ENCODE results near the gene THBD. TPM values are rescaled to one million over a fixed set of nuclear protein-coding genes. Genes with fewer than 3 reads are reported as not detected.

Gene THBD
- total RNA-seq, 1 experiment from 2014 or later, result 3.1 TPM

DNA sequence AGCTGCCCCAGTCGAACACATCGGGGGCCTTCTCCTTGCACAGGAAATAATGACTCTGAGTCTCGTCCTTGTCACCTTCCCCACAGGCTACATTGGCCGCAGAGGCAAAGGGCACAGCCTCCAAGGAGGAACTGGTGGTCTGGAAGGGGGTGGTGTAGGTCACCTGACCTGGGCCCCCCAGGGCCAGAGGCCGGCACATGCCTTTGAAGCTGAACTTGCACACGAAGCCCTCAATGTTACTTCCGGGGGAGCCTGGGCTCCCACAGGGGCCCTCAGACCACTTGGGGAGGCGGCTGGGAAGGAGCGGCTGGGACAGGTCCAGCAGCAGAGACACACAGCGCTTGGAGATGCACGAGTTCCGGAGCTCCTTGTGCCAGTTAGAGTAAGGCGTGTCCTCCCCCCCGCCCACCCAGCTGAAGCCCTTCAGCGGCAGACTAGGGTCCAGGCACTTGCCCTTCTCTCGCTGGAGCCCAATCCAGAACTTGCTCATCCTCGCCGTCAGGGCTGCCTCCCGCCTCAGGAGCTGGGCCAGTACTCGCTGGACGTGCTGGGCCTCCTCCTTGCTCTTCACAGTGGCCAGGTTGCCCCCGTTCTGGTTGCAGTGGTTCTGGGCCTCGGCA lies 36.1 kb upstream of the THBD start:
- no TSS peak for BruUV-seq (replicated peaks)
- CTCF ChIA-PET, result no interaction called here
- H3K27me3 ChIP-seq (ENCODE audit: low read length), result no peaks in the 10 kb centered on the region

GRCh38 chr20:23084845-23085365 lies 35.4 kb upstream of the THBD start:
- Histone ChIP-seq H4K20me1 (ENCODE audit: low read length) (no peaks in the 10 kb centered on the region), H3K36me3 (ENCODE audit: low read depth, low read length) (no peaks in the 10 kb centered on the region), H3K9ac (ENCODE audit: low read length) (no peak overlapping the region), H3K27ac (ENCODE audit: low read length) (no peak overlapping the region), H2AFZ (ENCODE audit: low read length) (no peak overlapping the region), H3K4me3 (ENCODE audit: low read length) (no peak overlapping the region), H3K27me3 (ENCODE audit: low read length) (0 out of 2 replicates have a peak, but pooled peaks cover under 1% of the 10 kb centered on the region), H3F3A (ENCODE audit: low read length, unreplicated experiment) (no peaks in the 10 kb centered on the region), H3K9me3 (ENCODE audit: low read length) (no peaks in the 10 kb centered on the region), H3K4me1 (ENCODE audit: insufficient read depth, low read length) (no peaks in the 10 kb centered on the region), H3K4me2 (ENCODE audit: low read length) (no peak overlapping the region), H3K79me2 (ENCODE audit: low read length) (no peaks in the 10 kb centered on the region), H3K9me2 (replicated peaks; ENCODE audit: low read length) (no peaks in the 10 kb centered on the region)
- POLR2A ChIA-PET (ENCODE audit: unreplicated experiment), result no interaction called here
- CTCF ChIA-PET, result no interaction called here
- DNase-seq, result no peak
- intact Hi-C loops (cut with micrococcal nuclease), result no loop called here
- ATAC-seq, result no peak
- TF ChIP-seq EZH2 (IDR thresholded peaks at IDR 0.05; ENCODE audit: low read length, unreplicated experiment), result no peak
- TF ChIP-seq EZH2phosphoT487 (IDR thresholded peaks at IDR 0.05; ENCODE audit: borderline replicate concordance, low read length), result no peak
- no peak for TF ChIP-seq CTCF (conservative IDR thresholded peaks at IDR 0.05; ENCODE audit: low read depth, low read length)
- BruUV-seq (replicated peaks), result no TSS peak

More for the DNA sequence above, 36.1 kb upstream of the THBD start:
- DNase-seq (no peak), ATAC-seq (no peak)
- Histone ChIP-seq H3K9ac (ENCODE audit: low read length) (no peak overlapping the region), H2AFZ (ENCODE audit: low read length) (no peak overlapping the region), H3K4me3 (ENCODE audit: low read length) (no peak overlapping the region), H3K4me1 (ENCODE audit: insufficient read depth, low read length) (no peaks in the 10 kb centered on the region), H3K79me2 (ENCODE audit: low read length) (no peaks in the 10 kb centered on the region), H3K36me3 (ENCODE audit: low read depth, low read length) (no peaks in the 10 kb centered on the region), H4K20me1 (ENCODE audit: low read length) (no peaks in the 10 kb centered on the region), H3F3A (ENCODE audit: low read length, unreplicated experiment) (no peaks in the 10 kb centered on the region), H3K9me3 (ENCODE audit: low read length) (no peaks in the 10 kb centered on the region), H3K9me2 (replicated peaks; ENCODE audit: low read length) (no peaks in the 10 kb centered on the region), H3K27ac (ENCODE audit: low read length) (no peak overlapping the region), H3K4me2 (ENCODE audit: low read length) (no peak overlapping the region)
- intact Hi-C loops (cut with micrococcal nuclease), result no loop called here
- POLR2A ChIA-PET (ENCODE audit: unreplicated experiment), result no interaction called here
- TF ChIP-seq CTCF (conservative IDR thresholded peaks at IDR 0.05; ENCODE audit: low read depth, low read length) (no peak), EZH2phosphoT487 (IDR thresholded peaks at IDR 0.05; ENCODE audit: borderline replicate concordance, low read length) (no peak), EZH2 (IDR thresholded peaks at IDR 0.05; ENCODE audit: low read length, unreplicated experiment) (no peak)

DNA sequence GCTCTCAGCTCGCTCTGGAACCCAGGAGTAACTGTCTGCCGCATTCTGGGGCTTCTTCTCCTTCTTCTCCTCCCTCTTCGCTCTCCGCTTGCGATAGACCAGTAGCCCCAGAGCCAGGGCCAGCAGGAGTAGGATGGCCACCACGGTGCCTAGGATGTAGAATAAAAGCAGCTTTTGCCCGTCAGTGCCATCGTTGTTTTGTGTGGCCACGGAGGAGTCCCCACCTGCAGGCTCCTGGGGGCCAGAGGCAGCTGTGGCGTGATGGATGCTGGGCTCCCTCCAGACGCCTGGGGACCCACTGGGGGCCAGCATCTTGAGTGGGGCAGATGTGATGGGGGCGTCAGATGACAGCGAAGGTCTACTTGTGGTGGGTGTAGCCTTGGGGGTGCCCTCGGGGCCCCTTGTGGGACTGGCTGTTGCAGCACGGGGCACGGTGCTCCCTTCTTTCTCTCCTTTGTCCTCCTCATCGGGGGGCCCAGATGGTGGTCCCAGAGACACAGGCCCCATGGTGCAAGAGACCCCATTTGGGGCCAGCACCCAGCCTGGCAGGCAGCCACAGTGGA lies 34.9 kb upstream of the THBD start:
- POLR2A ChIA-PET (ENCODE audit: unreplicated experiment), result no interaction called here
- ATAC-seq (no peak), DNase-seq (no peak)
- no peak overlapping the region for H3K27ac ChIP-seq (ENCODE audit: low read length)
- H3K9me2 ChIP-seq (replicated peaks; ENCODE audit: low read length), result no peaks in the 10 kb centered on the region
- H3K9ac ChIP-seq (ENCODE audit: low read length), result no peak overlapping the region
- H3K4me2 ChIP-seq (ENCODE audit: low read length), result no peak overlapping the region
- H3K4me3 ChIP-seq (ENCODE audit: low read length), result no peak overlapping the region
- H3K4me1 ChIP-seq (ENCODE audit: insufficient read depth, low read length), result no peaks in the 10 kb centered on the region
- no peaks in the 10 kb centered on the region for H4K20me1 ChIP-seq (ENCODE audit: low read length)
- H3K36me3 ChIP-seq (ENCODE audit: low read depth, low read length), result no peaks in the 10 kb centered on the region
- H3K27me3 ChIP-seq (ENCODE audit: low read length), result peaks cover 5% of the 10 kb centered on the region; the same call in 1 of the 2 replicates
- H3K9me3 ChIP-seq (ENCODE audit: low read length), result no peaks in the 10 kb centered on the region
- H3K79me2 ChIP-seq (ENCODE audit: low read length), result no peaks in the 10 kb centered on the region
- H2AFZ ChIP-seq (ENCODE audit: low read length), result no peak overlapping the region
- BruUV-seq (replicated peaks), result no TSS peak
- no peaks in the 10 kb centered on the region for H3F3A ChIP-seq (ENCODE audit: low read length, unreplicated experiment)
- CTCF ChIA-PET, result no interaction called here
- TF ChIP-seq EZH2 (IDR thresholded peaks at IDR 0.05; ENCODE audit: low read length, unreplicated experiment), result no peak
- TF ChIP-seq EZH2phosphoT487 (IDR thresholded peaks at IDR 0.05; ENCODE audit: borderline replicate concordance, low read length), result no peak
- no peak for TF ChIP-seq CTCF (conservative IDR thresholded peaks at IDR 0.05; ENCODE audit: low read depth, low read length)
- intact Hi-C loops (cut with micrococcal nuclease), result no loop called here
